A673 (cell line): ENCODE data around the gene PIM2.

Experiments
- EZH2 ChIP-seq: fragments of 200-600 bp; sonication (generic); IDR thresholded peaks from 2 replicates; pipeline ENCODE4 v1.6.1; 2017; ENCODE audit warnings: borderline replicate concordance, low read depth, mild to moderate bottlenecking, mixed read lengths, antibody characterized with exemption, low read length; ENCODE audit not compliant: poor library complexity, severe bottlenecking
- TF ChIP-seq, protein P1 (sequence below): fragments of 300-800, 200-600 bp; sonication (generic); conservative IDR thresholded peaks from 2 replicates; pipeline ENCODE4 v1.5.1; 2017; ENCODE audit warnings: low read depth, mild to moderate bottlenecking, antibody characterized with exemption, low read length, moderate library complexity, mixed read lengths

- no peak for TF ChIP-seq EZH2
- TF ChIP-seq, protein P1, sequence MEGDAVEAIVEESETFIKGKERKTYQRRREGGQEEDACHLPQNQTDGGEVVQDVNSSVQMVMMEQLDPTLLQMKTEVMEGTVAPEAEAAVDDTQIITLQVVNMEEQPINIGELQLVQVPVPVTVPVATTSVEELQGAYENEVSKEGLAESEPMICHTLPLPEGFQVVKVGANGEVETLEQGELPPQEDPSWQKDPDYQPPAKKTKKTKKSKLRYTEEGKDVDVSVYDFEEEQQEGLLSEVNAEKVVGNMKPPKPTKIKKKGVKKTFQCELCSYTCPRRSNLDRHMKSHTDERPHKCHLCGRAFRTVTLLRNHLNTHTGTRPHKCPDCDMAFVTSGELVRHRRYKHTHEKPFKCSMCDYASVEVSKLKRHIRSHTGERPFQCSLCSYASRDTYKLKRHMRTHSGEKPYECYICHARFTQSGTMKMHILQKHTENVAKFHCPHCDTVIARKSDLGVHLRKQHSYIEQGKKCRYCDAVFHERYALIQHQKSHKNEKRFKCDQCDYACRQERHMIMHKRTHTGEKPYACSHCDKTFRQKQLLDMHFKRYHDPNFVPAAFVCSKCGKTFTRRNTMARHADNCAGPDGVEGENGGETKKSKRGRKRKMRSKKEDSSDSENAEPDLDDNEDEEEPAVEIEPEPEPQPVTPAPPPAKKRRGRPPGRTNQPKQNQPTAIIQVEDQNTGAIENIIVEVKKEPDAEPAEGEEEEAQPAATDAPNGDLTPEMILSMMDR, result no peak
Measured at GRCh38 chrX:48965959-48966358, 47.1 kb upstream of the PIM2 start.
